Kidney (tissue), 14 donors: Measurements from ENCODE around the gene TOMM5. TPM values are rescaled to one million over a fixed set of nuclear protein-coding genes. Genes with fewer than 3 reads are reported as not detected.
A peak's percentile ranks its signal among the peaks of the same experiment; 100 is the strongest.

Source experiments
- DNase-seq, 5 donors: peaks; one replicate each; pipeline ENCODE4 v3.0.0-alpha.2; 2013 to 2020
- FAIRE-seq: peaks from 2 replicates; lab custom pipeline; 2012; peaks lifted over from hg19 to GRCh38; lab: Jason Lieb, UNC
- H3K27ac ChIP-seq, 2 donors: one replicate each; pipeline ENCODE4 v1.7.0; 2013; ENCODE audit warnings: low read depth in 2 of 2, low read length in 2 of 2, inconsistent platforms in 1 of 2
- H3K27me3 ChIP-seq: one replicate; pipeline ENCODE4 v1.7.1; 2013; ENCODE audit warnings: low read length, inconsistent platforms; ENCODE audit not compliant: control insufficient read depth, insufficient read depth
- H3K36me3 ChIP-seq, 3 donors: one replicate each; pipeline versions ENCODE4 v1.7.0 to v1.7.1; 2013; ENCODE audit warnings: low read length in 3 of 3, control low read depth in 1 of 3, inconsistent platforms in 1 of 3; ENCODE audit not compliant: insufficient read depth in 3 of 3, control insufficient read depth in 2 of 3
- H3K4me1 ChIP-seq, 3 donors: one replicate each; pipeline versions ENCODE4 v1.7.0 to v1.7.1; 2013; ENCODE audit warnings: low read length in 3 of 3, inconsistent platforms in 1 of 3, low read depth in 1 of 3; ENCODE audit not compliant: control insufficient read depth in 2 of 3, insufficient read depth in 2 of 3
- H3K4me3 ChIP-seq, 3 donors: one replicate each; pipeline versions ENCODE4 v1.7.0 to v1.8.1; 2013; ENCODE audit warnings: low read length in 3 of 3, control low read depth in 1 of 3, inconsistent platforms in 1 of 3
- H3K9ac ChIP-seq, 3 donors: one replicate each; pipeline versions ENCODE4 v1.7.0 to v1.7.1; 2013; ENCODE audit warnings: low read length in 3 of 3, control low read depth in 1 of 3, inconsistent platforms in 1 of 3
- H3K9me3 ChIP-seq, 3 donors: one replicate each; pipeline versions ENCODE4 v1.7.0 to v1.7.1; 2013; ENCODE audit warnings: low read length in 3 of 3, control low read depth in 1 of 3, inconsistent platforms in 1 of 3; ENCODE audit not compliant: control insufficient read depth in 2 of 3, insufficient read depth in 1 of 3
- CTCF ChIP-seq: IDR thresholded peaks from 3 replicates; pipeline ENCODE4 v1.5.1; 2012; ENCODE audit warnings: mild to moderate bottlenecking, moderate library complexity, borderline replicate concordance; ENCODE audit not compliant: insufficient read depth; ENCODE audit errors: extremely low read depth
- intact Hi-C: fragments of 100-400 bp; cut with DNase I; formaldehyde crosslinking; loops from one replicate; pipeline ENCODE4 v1.11.1; 2022
- polyA plus RNA-seq: library from polyadenylated mRNA; stranded (reverse); fragments of 350-450 nt; fragmentation: Illumina TruSeq; extraction: RNeasy Lipid Tissue Mini Kit (QIAGEN cat#74804); gene quantifications from one replicate; pipeline ENCODE4 v1.2.3, GENCODE V29; 2014; ENCODE audit warnings: low read depth, low replicate concordance; ENCODE audit not compliant: insufficient read depth
- total RNA-seq: library from RNA; stranded (reverse); fragmentation: NEBNext Ultra II Directional; extraction: Animal tissue kit (Norgen Biotek cat#: 25700); gene quantifications from one replicate; pipeline ENCODE4 v1.2.1, GENCODE V29; 2021
- donor health status: control.
- donor health status: control.
- donor health status: control.
- donor health status: control.
- donor health status: control.
- donor health status: DM: yes; HTN: yes; CAD: no.
- donor health status: Normal renal cell carcinoma (clear cell type).

TOMM5 gene
- total and polyA plus RNA-seq, 2 donors from 2014 or later: 59.5 to 197 TPM

GRCh38 chr9:37575001-37575400, 17.4 kb downstream of the TOMM5 start:
- Histone ChIP-seq H3K4me1 (peaks cover 0 to 14% (median 3%) of the 10 kb centered on the region in 3 donors), H3K27me3 (no peaks in the 10 kb centered on the region), H3K27ac (no peak overlapping the region), H3K4me3 (peak overlapping the region in 2 of 3 donors; percentile 61 to 82), H3K9me3 (no peaks in the 10 kb centered on the region), H3K36me3 (no peaks in the 10 kb centered on the region), H3K9ac (peak overlapping the region in 1 of 3 donors; percentile 85)
- no peak for TF ChIP-seq CTCF
- FAIRE-seq (no peak), DNase-seq (peak in 2 of 5 donors; percentile 67 to 70)
- intact Hi-C loops: no loop called here

- Histone ChIP-seq H3K27ac (peak overlapping the region in 1 of 2 donors; percentile 8), H3K27me3 (no peaks in the 10 kb centered on the region), H3K9ac (no peak overlapping the region), H3K4me1 (peaks cover 0 to 14% (median 3%) of the 10 kb centered on the region in 3 donors), H3K9me3 (no peaks in the 10 kb centered on the region), H3K36me3 (peaks cover 0 to 2% (median 0%) of the 10 kb centered on the region in 3 donors), H3K4me3 (no peak overlapping the region)
- DNase-seq (peak in 2 of 5 donors; percentile 66 to 73), FAIRE-seq (no peak)
- intact Hi-C loops: no loop called here
- no peak for TF ChIP-seq CTCF
These were observed 18.1 kb downstream of the TOMM5 start for GRCh38 chr9:37574241-37574721.

GRCh38 chr9:37571282-37571681, 21.1 kb downstream of the TOMM5 start:
- Histone ChIP-seq H3K36me3 (peaks cover 0 to 2% (median 0%) of the 10 kb centered on the region in 3 donors), H3K9ac (no peak overlapping the region), H3K9me3 (no peaks in the 10 kb centered on the region), H3K4me1 (peaks cover 0 to 14% (median 0%) of the 10 kb centered on the region in 3 donors), H3K27ac (no peak overlapping the region), H3K27me3 (no peaks in the 10 kb centered on the region), H3K4me3 (no peak overlapping the region)
- FAIRE-seq: no peak
- TF ChIP-seq CTCF: no peak
- no peak for DNase-seq
- intact Hi-C loops: no loop called here

GRCh38 chr9:37566716-37567115, 25.7 kb downstream of the TOMM5 start:
- DNase-seq (no peak), FAIRE-seq (no peak)
- intact Hi-C loops: no loop called here
- TF ChIP-seq CTCF: no peak
- no peak overlapping the region for H3K27ac ChIP-seq
- H3K27me3 ChIP-seq: no peaks in the 10 kb centered on the region
- H3K36me3 ChIP-seq: peaks cover 0 to 2% (median 0%) of the 10 kb centered on the region in 3 donors
- H3K9ac ChIP-seq: no peak overlapping the region
- no peaks in the 10 kb centered on the region for H3K9me3 ChIP-seq
- H3K4me1 ChIP-seq: no peaks in the 10 kb centered on the region
- no peak overlapping the region for H3K4me3 ChIP-seq
